ENCODE measurements around the gene TTC13. TPM values are rescaled to one million over a fixed set of nuclear protein-coding genes. Genes with fewer than 3 reads are reported as not detected.

Gene TTC13
- total RNA-seq, 4 donors from 2014 or later = 24.4 to 43.0 (median 26.1) TPM

DNA sequence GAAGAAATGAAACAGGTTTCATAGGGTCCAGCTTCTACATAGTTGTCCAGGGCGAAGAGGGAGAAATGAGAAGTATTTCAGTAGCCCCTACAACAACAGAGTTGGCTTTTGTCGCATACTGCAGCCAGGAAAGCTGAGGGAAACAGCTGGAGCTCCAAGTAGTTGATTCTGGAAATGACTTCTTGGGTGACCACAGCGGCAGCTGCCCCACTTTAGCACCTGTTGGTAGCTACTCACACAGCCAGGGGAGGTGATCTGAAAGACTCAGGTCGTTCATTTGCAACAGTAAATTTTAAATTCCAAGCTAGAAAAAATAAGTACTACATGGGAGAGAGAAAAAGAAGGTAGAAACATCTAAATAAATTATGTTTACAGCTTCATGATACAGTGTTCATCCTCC is 2.3 kb downstream of the TTC13 start:
- TF ChIP-seq, protein P1, sequence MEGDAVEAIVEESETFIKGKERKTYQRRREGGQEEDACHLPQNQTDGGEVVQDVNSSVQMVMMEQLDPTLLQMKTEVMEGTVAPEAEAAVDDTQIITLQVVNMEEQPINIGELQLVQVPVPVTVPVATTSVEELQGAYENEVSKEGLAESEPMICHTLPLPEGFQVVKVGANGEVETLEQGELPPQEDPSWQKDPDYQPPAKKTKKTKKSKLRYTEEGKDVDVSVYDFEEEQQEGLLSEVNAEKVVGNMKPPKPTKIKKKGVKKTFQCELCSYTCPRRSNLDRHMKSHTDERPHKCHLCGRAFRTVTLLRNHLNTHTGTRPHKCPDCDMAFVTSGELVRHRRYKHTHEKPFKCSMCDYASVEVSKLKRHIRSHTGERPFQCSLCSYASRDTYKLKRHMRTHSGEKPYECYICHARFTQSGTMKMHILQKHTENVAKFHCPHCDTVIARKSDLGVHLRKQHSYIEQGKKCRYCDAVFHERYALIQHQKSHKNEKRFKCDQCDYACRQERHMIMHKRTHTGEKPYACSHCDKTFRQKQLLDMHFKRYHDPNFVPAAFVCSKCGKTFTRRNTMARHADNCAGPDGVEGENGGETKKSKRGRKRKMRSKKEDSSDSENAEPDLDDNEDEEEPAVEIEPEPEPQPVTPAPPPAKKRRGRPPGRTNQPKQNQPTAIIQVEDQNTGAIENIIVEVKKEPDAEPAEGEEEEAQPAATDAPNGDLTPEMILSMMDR (IDR thresholded peaks at IDR 0.05; ENCODE audit: low read depth) = no peak

DNA sequence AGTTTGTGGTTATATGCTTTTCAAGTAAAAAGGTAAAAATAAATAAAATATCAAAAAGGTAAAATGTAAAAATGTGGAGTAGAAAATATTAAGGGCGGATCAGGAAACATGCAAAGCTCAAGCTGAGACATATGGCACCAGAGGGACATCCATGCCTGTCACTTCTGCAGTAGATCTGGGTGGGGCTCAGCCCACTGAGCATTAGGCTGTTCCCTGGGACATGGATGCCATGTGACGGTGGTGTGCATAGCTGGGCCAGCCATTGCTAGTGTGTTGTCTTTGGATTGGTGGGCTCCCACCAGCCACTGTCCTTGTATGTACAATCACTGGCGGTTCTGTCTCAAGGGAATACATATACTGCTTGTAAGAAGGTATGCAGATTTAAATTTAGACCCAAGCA is 3.0 kb downstream of the TTC13 start:
- TF ChIP-seq, protein P1 (IDR thresholded peaks at IDR 0.05; ENCODE audit: low read depth) = no peak

DNA sequence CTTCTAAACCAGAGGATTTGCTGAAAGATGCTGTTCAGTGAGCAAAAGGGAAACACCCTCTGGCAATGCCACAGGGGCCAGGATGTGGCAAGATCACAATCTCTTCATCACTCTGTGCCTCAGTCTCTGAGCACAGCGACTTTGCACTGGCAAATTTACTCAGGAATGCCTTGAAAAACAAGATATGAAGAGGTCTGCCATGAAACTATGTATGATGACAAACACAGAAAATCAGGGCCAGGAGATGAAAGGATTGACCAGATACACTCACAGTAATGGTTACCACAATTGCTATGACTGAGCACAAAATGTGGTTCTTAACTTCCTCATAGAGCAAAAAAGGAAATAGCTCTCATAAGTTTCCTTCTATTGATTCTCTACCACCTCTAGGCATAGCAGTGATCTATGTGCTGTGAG is 5.8 kb downstream of the TTC13 start:
- TF ChIP-seq, protein P1 (IDR thresholded peaks at IDR 0.05; ENCODE audit: low read depth) = no peak

DNA sequence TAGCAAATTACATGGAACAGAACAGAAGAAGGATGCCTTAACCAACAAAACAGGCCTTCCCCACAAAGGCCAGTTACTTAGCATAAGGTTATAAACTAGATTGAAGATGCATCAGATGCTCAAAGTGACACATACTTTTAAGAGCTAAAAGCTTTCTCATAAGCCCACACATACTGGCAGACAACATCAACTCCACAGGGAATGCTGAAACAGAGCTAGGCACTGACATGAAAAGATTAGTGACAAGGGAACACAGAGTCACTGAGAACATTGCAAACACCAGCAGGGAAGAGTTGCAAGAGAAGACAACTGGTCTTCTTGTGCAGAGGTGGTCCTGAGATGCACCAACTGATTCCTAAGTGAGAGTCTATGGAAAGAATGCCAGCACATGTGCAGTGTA is 6.9 kb downstream of the TTC13 start:
- TF ChIP-seq, protein P1 (IDR thresholded peaks at IDR 0.05; ENCODE audit: low read depth) = no peak

DNA sequence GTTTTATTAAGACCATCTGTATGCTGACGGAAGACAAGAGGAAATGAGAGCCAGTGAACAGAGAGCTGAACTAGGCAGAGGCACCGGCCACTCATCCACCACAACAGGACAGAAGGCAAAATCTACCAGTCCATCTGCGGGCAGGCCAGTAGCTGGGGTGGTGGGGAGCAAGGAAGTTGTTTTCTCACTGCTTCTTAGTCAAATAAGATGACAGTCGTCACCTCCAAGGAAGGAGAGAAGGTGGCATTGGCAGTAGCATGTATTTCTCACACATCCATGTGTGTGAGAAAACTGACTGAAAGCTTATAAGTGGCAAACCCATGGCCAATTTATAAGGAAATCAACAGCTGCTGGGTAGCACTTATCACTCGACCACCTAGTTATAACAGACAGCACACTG is 8.2 kb downstream of the TTC13 start:
- TF ChIP-seq, protein P1 (IDR thresholded peaks at IDR 0.05; ENCODE audit: low read depth) = no peak

DNA sequence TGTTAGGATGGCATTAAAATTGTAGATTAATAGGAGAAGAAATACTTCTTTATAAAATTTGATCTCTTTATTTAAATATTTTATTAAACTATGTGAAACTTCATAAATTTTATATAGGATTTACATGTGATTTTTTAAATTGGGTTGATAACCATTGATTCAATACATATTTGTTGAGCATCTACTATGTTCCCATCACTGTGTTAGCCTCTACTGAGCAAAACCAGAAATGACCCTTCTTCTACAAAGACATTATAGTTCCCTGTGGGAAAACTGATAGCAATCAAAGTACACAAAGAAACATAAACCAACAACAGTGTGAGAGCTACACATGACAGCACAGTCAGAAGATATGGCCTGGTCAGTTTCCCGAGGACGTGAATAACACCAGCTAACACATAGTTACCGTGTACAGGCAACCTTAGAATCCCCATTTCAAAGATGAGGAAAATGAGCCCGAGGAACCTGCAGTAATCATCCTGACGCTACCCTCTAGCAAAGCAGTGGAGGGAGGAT is 12.2 kb downstream of the TTC13 start:
- TF ChIP-seq, protein P1 (IDR thresholded peaks at IDR 0.05; ENCODE audit: low read depth) = no peak

DNA sequence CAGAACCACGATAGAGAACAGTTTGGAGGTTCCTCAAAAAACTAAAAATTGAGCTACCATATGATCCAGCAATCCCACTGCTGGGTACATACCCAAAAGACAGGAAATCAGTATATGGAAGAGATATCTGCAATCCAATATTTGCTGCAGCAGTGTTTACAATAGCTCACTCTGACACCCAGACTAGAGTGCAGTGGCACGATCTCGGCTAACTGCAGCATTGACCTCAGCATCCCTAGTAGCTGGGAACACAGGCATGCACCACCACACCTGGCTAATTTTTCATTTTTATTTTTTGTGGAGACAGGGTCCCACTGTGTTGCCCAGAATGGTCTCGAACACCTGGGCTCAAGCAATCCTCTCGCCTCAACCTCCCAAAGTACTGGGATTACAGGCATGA is 13.1 kb downstream of the TTC13 start:
- TF ChIP-seq, protein P1 (IDR thresholded peaks at IDR 0.05; ENCODE audit: low read depth) = no peak
